ENCODE measurements around the gene PMS1.
"Not testable (repeated sequence)": the region's sequence is repeated elsewhere in the genome, so short reads cannot be mapped to it uniquely, and the experiment has no call there.

The PMS1 gene

GRCh38 chr2:189783927-189784867, at the start of gene PMS1, which contains the start of gene ORMDL1:
PMS1 (plus strand) TSS chr2:189784450; CDS start chr2:189791810, 7,360 bp downstream.
ORMDL1 (minus strand) TSS chr2:189784339; CDS start chr2:189782595, 1,744 bp downstream.
- DNase-seq (ENCODE audit: low spot score), result peak; percentile 84

- peak; percentile 39 for DNase-seq (ENCODE audit: low spot score)
These were observed 33.1 kb upstream of the PMS1 start for GRCh38 chr2:189751080-189751658.

GRCh38 chr2:189756311-189756952, 27.8 kb upstream of the PMS1 start:
- no peak for DNase-seq (ENCODE audit: low spot score)

- not testable (repeated sequence) for DNase-seq (ENCODE audit: low spot score)
These were observed 24.1 kb upstream of the PMS1 start for GRCh38 chr2:189760154-189760553.

- no peak for DNase-seq (ENCODE audit: low spot score)
These were observed 22.1 kb upstream of the PMS1 start for GRCh38 chr2:189762229-189762550.

GRCh38 chr2:189762551-189763298, 21.5 kb upstream of the PMS1 start, which contains the start of gene OSGEPL1:
OSGEPL1 (minus strand) TSS chr2:189762792; CDS start chr2:189761640, 1,152 bp downstream.
- DNase-seq (ENCODE audit: low spot score), result peak; percentile 55

GRCh38 chr2:189763908-189764661, 20.2 kb upstream of the PMS1 start:
- DNase-seq (ENCODE audit: low spot score), result no peak

- DNase-seq (ENCODE audit: low spot score), result no peak
These were observed 13.5 kb upstream of the PMS1 start for GRCh38 chr2:189770590-189771322.

GRCh38 chr2:189772212-189772611, 12.0 kb upstream of the PMS1 start:
- no peak for DNase-seq (ENCODE audit: low spot score)

GRCh38 chr2:189782221-189782671, 2.0 kb upstream of the PMS1 start:
- no peak for DNase-seq (ENCODE audit: low spot score)

GRCh38 chr2:189783451-189783926, 761 bp upstream of the PMS1 start:
- DNase-seq (ENCODE audit: low spot score), result peak; percentile 26

GRCh38 chr2:189791338-189792042, 7.2 kb downstream of the PMS1 start:
- DNase-seq (ENCODE audit: low spot score), result no peak

GRCh38 chr2:189794310-189794709, 10.1 kb downstream of the PMS1 start:
- no peak for DNase-seq (ENCODE audit: low spot score)

- DNase-seq (ENCODE audit: low spot score), result no peak
These were observed 13.7 kb downstream of the PMS1 start for GRCh38 chr2:189797902-189798301.

GRCh38 chr2:189798312-189799029, 14.2 kb downstream of the PMS1 start:
- no peak for DNase-seq (ENCODE audit: low spot score)

GRCh38 chr2:189799030-189799331, 14.7 kb downstream of the PMS1 start:
- no peak for DNase-seq (ENCODE audit: low spot score)

- DNase-seq (ENCODE audit: low spot score), result no peak
These were observed 15.3 kb downstream of the PMS1 start for GRCh38 chr2:189799531-189799930.

- DNase-seq (ENCODE audit: low spot score), result no peak
These were observed 18.2 kb downstream of the PMS1 start for GRCh38 chr2:189802396-189802912.

- DNase-seq (ENCODE audit: low spot score), result no peak
These were observed 19.2 kb downstream of the PMS1 start for GRCh38 chr2:189803431-189803830.

All from HuH-7.5 (cell line).